CD14-positive monocyte (primary cell): ENCODE data around the gene DRAP1. TPM values are rescaled to one million over a fixed set of nuclear protein-coding genes. Genes with fewer than 3 reads are reported as not detected.

ENCODE experiments used
- DNase-seq, 3 donors: peaks; one replicate each; pipeline ENCODE4 v3.0.0-alpha.2; 2011 to 2022
- H2AFZ ChIP-seq: 2 replicates; pipeline ENCODE4 v1.6.0; 2012; ENCODE audit warnings: mild to moderate bottlenecking, low read depth, low read length, inconsistent platforms; ENCODE audit not compliant: insufficient read depth, poor library complexity, severe bottlenecking
- H3K27ac ChIP-seq, 2 donors: 1 replicate in 1 of 2; 2 replicates in 1 of 2; pipeline ENCODE4 v1.5.1; 2012 to 2013; ENCODE audit warnings: low read length in 2 of 2, control low read depth in 1 of 2, inconsistent platforms in 1 of 2, low read depth in 1 of 2, mild to moderate bottlenecking in 1 of 2
- H3K27me3 ChIP-seq, 2 donors: one replicate each; pipeline versions ENCODE4 v1.6.0 to v1.6.1; 2011 to 2013; ENCODE audit warnings: low read length in 2 of 2; ENCODE audit not compliant: control insufficient read depth in 2 of 2, insufficient read depth in 2 of 2
- H3K36me3 ChIP-seq, 2 donors: replicated peaks in 1 of 2; 1 replicate in 1 of 2; 2 replicates in 1 of 2; pipeline versions ENCODE4 v1.5.1 to v1.6.1; 2012 to 2013; ENCODE audit warnings: low read length in 2 of 2, control low read depth in 1 of 2, inconsistent platforms in 1 of 2, mild to moderate bottlenecking in 1 of 2; ENCODE audit not compliant: insufficient read depth in 2 of 2, control insufficient read depth in 1 of 2
- H3K4me1 ChIP-seq, 2 donors: 1 replicate in 1 of 2; 2 replicates in 1 of 2; pipeline versions ENCODE4 v1.5.1 to v1.6.1; 2012 to 2013; ENCODE audit warnings: low read length in 2 of 2, control low read depth in 1 of 2, inconsistent platforms in 1 of 2, mild to moderate bottlenecking in 1 of 2, moderate library complexity in 1 of 2; ENCODE audit not compliant: insufficient read depth in 2 of 2, control insufficient read depth in 1 of 2
- H3K4me2 ChIP-seq: replicated peaks from 2 replicates; pipeline ENCODE3; 2012; ENCODE audit warnings: low read length, moderate library complexity, mild to moderate bottlenecking; ENCODE audit not compliant: poor library complexity, severe bottlenecking; ENCODE audit errors: extremely low read depth
- H3K4me3 ChIP-seq, 3 experiments: fragments of 200-600 bp in 1 of 3; sonication (generic) in 1 of 3; replicated peaks in 1 of 3; 1 replicate in 2 of 3; 2 replicates in 1 of 3; pipeline ENCODE4 v1.5.1; 2011 to 2013; ENCODE audit warnings: low read length in 3 of 3, mild to moderate bottlenecking in 3 of 3, control low read depth in 2 of 3, low read depth in 2 of 3, inconsistent platforms in 1 of 3, moderate library complexity in 1 of 3
- H3K79me2 ChIP-seq: 2 replicates; pipeline ENCODE4 v1.6.0; 2012; ENCODE audit warnings: mild to moderate bottlenecking, control low read depth, inconsistent platforms, low read length, moderate library complexity; ENCODE audit not compliant: insufficient read depth
- H3K9ac ChIP-seq: 2 replicates; pipeline ENCODE4 v1.6.0; 2017; ENCODE audit warnings: low read length, mild to moderate bottlenecking; ENCODE audit not compliant: insufficient read depth, poor library complexity, severe bottlenecking
- H3K9me3 ChIP-seq, 2 donors: replicated peaks in 1 of 2; 1 replicate in 1 of 2; 2 replicates in 1 of 2; pipeline versions ENCODE4 v1.5.1 to v1.6.1; 2012 to 2013; ENCODE audit warnings: low read length in 2 of 2, control low read depth in 1 of 2; ENCODE audit not compliant: control insufficient read depth in 1 of 2, insufficient read depth in 1 of 2
- H4K20me1 ChIP-seq: 2 replicates; pipeline ENCODE4 v1.6.0; 2012; ENCODE audit warnings: mild to moderate bottlenecking, low read length, control low read depth, moderate library complexity; ENCODE audit not compliant: insufficient read depth
- H3K27ac Mint-ChIP-seq, 7 donors: one replicate each; pipeline ENCODE4 v1.8.0; 2020; ENCODE audit warnings: mild to moderate bottlenecking in 7 of 7, mixed read lengths in 7 of 7, moderate library complexity in 6 of 7, inconsistent platforms in 2 of 7
- H3K27me3 Mint-ChIP-seq, 3 donors: one replicate each; pipeline ENCODE4 v1.8.0; 2021 to 2022; ENCODE audit warnings: low read depth in 3 of 3, mild to moderate bottlenecking in 3 of 3, mixed read lengths in 3 of 3, moderate library complexity in 3 of 3, inconsistent platforms in 1 of 3
- H3K36me3 Mint-ChIP-seq, 2 donors: one replicate each; pipeline ENCODE4 v1.8.0; 2020; ENCODE audit warnings: mixed read lengths in 2 of 2, inconsistent platforms in 1 of 2, mild to moderate bottlenecking in 1 of 2
- H3K4me1 Mint-ChIP-seq: one replicate; pipeline ENCODE4 v1.8.0; 2020; ENCODE audit warnings: mild to moderate bottlenecking, mixed read lengths
- H3K4me3 Mint-ChIP-seq, 2 donors: one replicate each; pipeline ENCODE4 v1.8.0; 2020; ENCODE audit warnings: mild to moderate bottlenecking in 2 of 2, mixed read lengths in 2 of 2, moderate library complexity in 1 of 2
- H3K9me3 Mint-ChIP-seq, 7 donors: one replicate each; pipeline ENCODE4 v1.8.0; 2020 to 2022; ENCODE audit warnings: mixed read lengths in 7 of 7, mild to moderate bottlenecking in 6 of 7, moderate library complexity in 6 of 7, inconsistent platforms in 2 of 7
- WGBS: methylation state at CpG from one replicate; pipeline ENCODE4 v1.1.5; 2013; ENCODE audit warnings: missing lambda C conversion rate; ENCODE audit not compliant: insufficient coverage; 5-methylcytosine and 5-hydroxymethylcytosine counted together
- intact Hi-C, 2 donors: fragments of 100-400 bp; cut with micrococcal nuclease; formaldehyde crosslinking; loops; one replicate each; pipeline versions ENCODE4 v1.15.0 to v1.15.1; 2023
- polyA plus RNA-seq, 3 donors: library from polyadenylated mRNA; depleted of rRNA in 1 of 3; unstranded in 2 of 3; stranded (reverse) in 1 of 3; fragments of 300-500 nt in 2 of 3; fragments of >200 nt in 1 of 3; fragmentation: Illumina TruSeq in 2 of 3; gene quantifications; 1 replicate in 2 of 3; 2 replicates in 1 of 3; pipeline ENCODE4 v1.2.3, GENCODE V29; 2012 to 2021
- TF ChIP-seq, protein P1 (sequence below): fragments of 200-600 bp; IDR thresholded peaks from one replicate; pipeline ENCODE4 v1.8.0; 2022; ENCODE audit warnings: antibody characterized with exemption, mild to moderate bottlenecking

DRAP1 gene
- polyA plus RNA-seq, 3 donors = 68.3 to 97.2 (median 72.1) TPM

GRCh38 chr11:65897020-65897471 lies 22.2 kb upstream of the DRAP1 start:
- Histone ChIP-seq H3K9ac (no peak overlapping the region), H2AFZ (no peak overlapping the region), H3K36me3 (peaks cover 0 to 5% of the 10 kb centered on the region in 2 donors), H3K27me3 (no peaks in the 10 kb centered on the region), H3K4me1 (peaks cover 48 to 56% of the 10 kb centered on the region in 2 donors), H3K4me2 (no peak overlapping the region), H4K20me1 (peaks cover 12% of the 10 kb centered on the region), H3K79me2 (peaks cover 25% of the 10 kb centered on the region), H3K9me3 (no peaks in the 10 kb centered on the region), H3K4me3 (no peak overlapping the region), H3K27ac (no peak overlapping the region)
- Mint-ChIP-seq H3K27me3 (peaks cover 0 to under 1% (median 0%) of the 10 kb centered on the region in 3 donors), H3K36me3 (peaks cover 16 to 19% of the 10 kb centered on the region in 2 donors), H3K4me3 (no peak overlapping the region), H3K4me1 (peaks cover 39% of the 10 kb centered on the region), H3K27ac (no peak overlapping the region), H3K9me3 (no peaks in the 10 kb centered on the region)
- intact Hi-C loops = no loop called here
- 92% methylated on average over 1 of the region's 4 CpGs for WGBS
- TF ChIP-seq, protein P1, sequence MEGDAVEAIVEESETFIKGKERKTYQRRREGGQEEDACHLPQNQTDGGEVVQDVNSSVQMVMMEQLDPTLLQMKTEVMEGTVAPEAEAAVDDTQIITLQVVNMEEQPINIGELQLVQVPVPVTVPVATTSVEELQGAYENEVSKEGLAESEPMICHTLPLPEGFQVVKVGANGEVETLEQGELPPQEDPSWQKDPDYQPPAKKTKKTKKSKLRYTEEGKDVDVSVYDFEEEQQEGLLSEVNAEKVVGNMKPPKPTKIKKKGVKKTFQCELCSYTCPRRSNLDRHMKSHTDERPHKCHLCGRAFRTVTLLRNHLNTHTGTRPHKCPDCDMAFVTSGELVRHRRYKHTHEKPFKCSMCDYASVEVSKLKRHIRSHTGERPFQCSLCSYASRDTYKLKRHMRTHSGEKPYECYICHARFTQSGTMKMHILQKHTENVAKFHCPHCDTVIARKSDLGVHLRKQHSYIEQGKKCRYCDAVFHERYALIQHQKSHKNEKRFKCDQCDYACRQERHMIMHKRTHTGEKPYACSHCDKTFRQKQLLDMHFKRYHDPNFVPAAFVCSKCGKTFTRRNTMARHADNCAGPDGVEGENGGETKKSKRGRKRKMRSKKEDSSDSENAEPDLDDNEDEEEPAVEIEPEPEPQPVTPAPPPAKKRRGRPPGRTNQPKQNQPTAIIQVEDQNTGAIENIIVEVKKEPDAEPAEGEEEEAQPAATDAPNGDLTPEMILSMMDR = no peak
- DNase-seq = no peak

DNA sequence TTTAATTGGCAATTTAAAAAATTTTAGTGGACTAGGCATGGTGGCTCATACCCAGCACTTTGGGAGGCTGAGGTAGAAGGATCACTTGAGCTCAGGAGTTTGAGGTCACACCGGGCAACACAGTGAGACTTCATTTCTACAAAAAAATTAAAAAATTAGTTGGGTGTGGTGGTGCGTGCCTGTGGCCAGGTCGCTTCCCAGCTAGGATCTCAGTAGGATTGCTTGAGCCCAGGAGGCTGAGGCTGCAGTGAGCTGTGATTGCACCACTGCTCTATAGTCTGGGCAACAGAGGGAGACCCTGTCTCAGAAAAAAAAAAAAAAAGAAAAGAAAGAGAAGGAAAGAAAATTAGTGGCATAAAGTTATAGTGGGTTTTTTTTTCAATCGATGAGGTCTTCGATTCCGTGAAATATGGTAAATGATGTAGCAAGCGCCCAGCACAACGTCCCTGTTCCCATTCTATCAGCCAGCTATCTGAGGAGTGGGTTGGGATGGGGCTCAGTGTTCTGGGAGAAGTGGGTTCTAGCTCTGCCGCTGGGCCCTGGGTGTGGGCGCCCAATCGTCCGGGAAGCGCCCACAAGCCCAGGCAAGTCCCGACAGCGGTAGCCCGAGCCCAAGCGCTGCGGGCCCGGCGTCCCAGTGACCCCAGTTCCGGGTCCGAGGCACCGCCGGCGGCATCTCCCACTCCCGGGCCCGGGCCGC lies 20.4 kb upstream of the DRAP1 start:
- peak overlapping the region; percentile 86 for H3K9ac ChIP-seq
- H3K27me3 Mint-ChIP-seq = peaks cover 0 to 3% (median 3%) of the 10 kb centered on the region in 3 donors

More for the DNA sequence above, 20.4 kb upstream of the DRAP1 start:
- WGBS = 16% methylated on average over 24 of the region's 28 CpGs
- H2AFZ ChIP-seq = no peak overlapping the region
- Mint-ChIP-seq H3K36me3 (peaks cover 11 to 14% of the 10 kb centered on the region in 2 donors), H3K9me3 (no peaks in the 10 kb centered on the region), H3K4me1 (peaks cover 23% of the 10 kb centered on the region), H3K4me3 (peak overlapping the region; percentile 84 to 86), H3K27ac (peak overlapping the region; percentile 74 to 95 (median 81))
- no peaks in the 10 kb centered on the region for H3K9me3 ChIP-seq
- peak overlapping the region; percentile 96 for H3K4me2 ChIP-seq
- H3K27ac ChIP-seq = peak overlapping the region in 1 of 2 donors; percentile 84
- H3K79me2 ChIP-seq = peaks cover 11% of the 10 kb centered on the region
- DNase-seq = no peak
- peaks cover 5% of the 10 kb centered on the region for H4K20me1 ChIP-seq
- peaks cover 0 to 5% of the 10 kb centered on the region in 2 donors for H3K36me3 ChIP-seq
- TF ChIP-seq, protein P1 = no peak
- intact Hi-C loops = no loop called here
- peaks cover 31 to 39% of the 10 kb centered on the region in 2 donors for H3K4me1 ChIP-seq
- H3K27me3 ChIP-seq = no peaks in the 10 kb centered on the region
- peak overlapping the region; percentile 60 to 92 (median 85) for H3K4me3 ChIP-seq
